Endothelial cell of umbilical vein (primary cell): ENCODE results near the gene KIF2C. TPM values are rescaled to one million over a fixed set of nuclear protein-coding genes. Genes with fewer than 3 reads are reported as not detected.

Experiments used
- BruUV-seq: library from RNA; stranded (reverse); fragments of 400-500 nt; replicated peaks from 2 replicates; lab custom pipeline; 2021; lab: Mats Ljungman, UMichigan
- CTCF ChIA-PET: fragments of 300-600, 350-600 bp; sonication (Branson Sonifier 250); formaldehyde crosslinking; loops from one replicate; lab custom pipeline; 2021; ENCODE audit warnings: antibody characterized with exemption, inconsistent platforms; lab: Charles Lee
- POLR2A ChIA-PET: fragments of 300-600, 350-600 bp; sonication (Branson Sonifier 250); formaldehyde crosslinking; loops from one replicate; lab custom pipeline; 2021; ENCODE audit warnings: antibody characterized with exemption, inconsistent platforms; lab: Charles Lee
- DNase-seq: peaks from one replicate; pipeline ENCODE4 v3.0.0-alpha.2; 2011; ENCODE audit warnings: low read depth, low spot score
- FAIRE-seq: peaks from 2 replicates; lab custom pipeline; 2011; peaks lifted over from hg19 to GRCh38; lab: Jason Lieb, UNC
- H2AFZ ChIP-seq: 2 replicates; pipeline ENCODE4 v1.6.0; 2012; ENCODE audit warnings: low read depth, low read length, control low read depth, inconsistent platforms
- H3K27ac ChIP-seq: 2 replicates; pipeline ENCODE4 v1.5.1; 2011; ENCODE audit warnings: low read depth, mild to moderate bottlenecking, control low read depth, low read length, moderate library complexity; ENCODE audit not compliant: insufficient read depth
- H3K27me3 ChIP-seq, 2 experiments: 2 replicates each; pipeline versions ENCODE4 v1.6.0 to v1.6.1; 2011; ENCODE audit warnings: low read length in 2 of 2, mixed read lengths in 1 of 2; ENCODE audit not compliant: control insufficient read depth in 2 of 2, insufficient read depth in 2 of 2
- H3K36me3 ChIP-seq, 2 experiments: 2 replicates in 1 of 2; 3 replicates in 1 of 2; pipeline ENCODE4 v1.5.1; 2011; ENCODE audit warnings: low read length in 2 of 2, mild to moderate bottlenecking in 1 of 2, moderate library complexity in 1 of 2; ENCODE audit not compliant: control insufficient read depth in 2 of 2, insufficient read depth in 2 of 2; ENCODE audit errors: extremely low read depth in 1 of 2
- H3K4me1 ChIP-seq: 3 replicates; pipeline ENCODE4 v1.5.1; 2011; ENCODE audit warnings: mild to moderate bottlenecking, low read length; ENCODE audit not compliant: control insufficient read depth, insufficient read depth; ENCODE audit errors: extremely low read depth
- H3K4me2 ChIP-seq: 2 replicates; pipeline ENCODE4 v1.6.1; 2011; ENCODE audit warnings: low read length, control low read depth, mixed read lengths; ENCODE audit not compliant: insufficient read depth
- H3K4me3 ChIP-seq, 3 experiments: fragments of 200-600 bp in 1 of 3; sonication (generic), shearing (Covaris generic) in 1 of 3; replicated peaks in 1 of 3; 2 replicates each; pipeline ENCODE4 v1.5.1; 2011 to 2016; ENCODE audit warnings: control low read depth in 3 of 3, low read length in 3 of 3, mild to moderate bottlenecking in 2 of 3, inconsistent platforms in 1 of 3, low read depth in 1 of 3, moderate library complexity in 1 of 3; ENCODE audit not compliant: insufficient read depth in 1 of 3
- H3K79me2 ChIP-seq: 2 replicates; pipeline ENCODE4 v1.6.0; 2012; ENCODE audit warnings: low read length, inconsistent platforms; ENCODE audit not compliant: control insufficient read depth, insufficient read depth
- H3K9ac ChIP-seq: replicated peaks from 2 replicates; pipeline ENCODE3; 2011; ENCODE audit warnings: low read length, control low read depth; ENCODE audit not compliant: insufficient read depth; ENCODE audit errors: extremely low read depth
- H3K9me1 ChIP-seq: replicated peaks from 3 replicates; pipeline ENCODE4 v1.6.0; 2011; ENCODE audit warnings: mild to moderate bottlenecking, low read length; ENCODE audit not compliant: control insufficient read depth, insufficient read depth; ENCODE audit errors: extremely low read depth
- H3K9me3 ChIP-seq: replicated peaks from 2 replicates; pipeline ENCODE4 v1.5.1; 2012; ENCODE audit warnings: low read length, inconsistent platforms; ENCODE audit not compliant: control insufficient read depth, insufficient read depth
- H4K20me1 ChIP-seq: replicated peaks from 2 replicates; pipeline ENCODE3; 2011; ENCODE audit warnings: mild to moderate bottlenecking, low read length; ENCODE audit not compliant: control insufficient read depth, insufficient read depth; ENCODE audit errors: extremely low read depth
- EZH2 ChIP-seq: IDR thresholded peaks from 2 replicates; pipeline ENCODE4 v1.6.1; 2012; ENCODE audit warnings: borderline replicate concordance, low read depth, mild to moderate bottlenecking, moderate library complexity, low read length, inconsistent platforms; ENCODE audit not compliant: severe bottlenecking
- FOS ChIP-seq: IDR thresholded peaks from 2 replicates; pipeline ENCODE4 v1.6.1; 2011; ENCODE audit warnings: mild to moderate bottlenecking, low read length, moderate library complexity, borderline replicate concordance; ENCODE audit not compliant: insufficient read depth
- GATA2 ChIP-seq: IDR thresholded peaks from 2 replicates; pipeline ENCODE4 v1.7.0; 2011; ENCODE audit warnings: low read depth, mild to moderate bottlenecking, moderate library complexity, mixed read lengths, low read length; ENCODE audit not compliant: insufficient read length, insufficient read depth
- JUN ChIP-seq: IDR thresholded peaks from 2 replicates; pipeline ENCODE4 v1.6.1; 2011; ENCODE audit warnings: borderline replicate concordance, low read depth; ENCODE audit not compliant: insufficient read length, insufficient read depth
- MYC ChIP-seq: IDR thresholded peaks from one replicate; pipeline ENCODE4 v1.6.1; 2011; ENCODE audit warnings: mild to moderate bottlenecking, low read depth, low read length
- POLR2A ChIP-seq: IDR thresholded peaks from 2 replicates; pipeline ENCODE4 v1.6.1; 2012; ENCODE audit warnings: low read depth, mild to moderate bottlenecking, control low read depth, low read length
- POLR2AphosphoS5 ChIP-seq: IDR thresholded peaks from 2 replicates; pipeline ENCODE4 v1.6.1; 2012; ENCODE audit warnings: low read depth, mild to moderate bottlenecking, control low read depth, low read length, moderate library complexity; ENCODE audit not compliant: insufficient read depth
- dilution Hi-C: fragments of 300-500 bp; cut with MboI; formaldehyde crosslinking; loops from one replicate; pipeline ENCODE4 v1.15.0; 2019; ENCODE audit warnings: low sequenced_read_pairs; ENCODE audit not compliant: extremely low pct_ligation_motif_present
- intact Hi-C: fragments of 100-400 bp; cut with micrococcal nuclease; formaldehyde crosslinking; loops from one replicate; pipeline ENCODE4 v1.10.0; 2022
- polyA plus RNA-seq, 4 experiments: library from polyadenylated mRNA; depleted of rRNA in 3 of 4; stranded (reverse) in 3 of 4; unstranded in 1 of 4; fragments of >200 nt; gene quantifications; 2 replicates each; pipeline versions ENCODE4 v1.2.1 to v1.2.3, GENCODE V29; 2011 to 2012; ENCODE audit warnings: missing spikeins in 1 of 4
- total RNA-seq: library from RNA; stranded (reverse); gene quantifications from 2 replicates; pipeline ENCODE4 v1.2.3, GENCODE V29; 2021
- TF ChIP-seq, protein P1 (sequence below), 2 donors: IDR thresholded peaks; 1 replicate in 1 of 2; 2 replicates in 1 of 2; pipeline ENCODE4 v1.5.1; 2011; ENCODE audit warnings: low read length in 2 of 2, mild to moderate bottlenecking in 2 of 2, moderate library complexity in 2 of 2, control low read depth in 1 of 2, inconsistent platforms in 1 of 2, low read depth in 1 of 2; ENCODE audit not compliant: insufficient read depth in 1 of 2; ENCODE audit errors: extremely low read depth in 1 of 2
- TF ChIP-seq, protein P2 (sequence below): IDR thresholded peaks from 2 replicates; pipeline ENCODE4 v1.6.1; 2011; ENCODE audit not compliant: insufficient read depth, insufficient read length

The KIF2C gene
- total and polyA plus RNA-seq, 2 donors (not counting 3 experiments of a cell fraction or from before 2014, with no cell fraction given), result 27.1 to 53.7 TPM

DNA sequence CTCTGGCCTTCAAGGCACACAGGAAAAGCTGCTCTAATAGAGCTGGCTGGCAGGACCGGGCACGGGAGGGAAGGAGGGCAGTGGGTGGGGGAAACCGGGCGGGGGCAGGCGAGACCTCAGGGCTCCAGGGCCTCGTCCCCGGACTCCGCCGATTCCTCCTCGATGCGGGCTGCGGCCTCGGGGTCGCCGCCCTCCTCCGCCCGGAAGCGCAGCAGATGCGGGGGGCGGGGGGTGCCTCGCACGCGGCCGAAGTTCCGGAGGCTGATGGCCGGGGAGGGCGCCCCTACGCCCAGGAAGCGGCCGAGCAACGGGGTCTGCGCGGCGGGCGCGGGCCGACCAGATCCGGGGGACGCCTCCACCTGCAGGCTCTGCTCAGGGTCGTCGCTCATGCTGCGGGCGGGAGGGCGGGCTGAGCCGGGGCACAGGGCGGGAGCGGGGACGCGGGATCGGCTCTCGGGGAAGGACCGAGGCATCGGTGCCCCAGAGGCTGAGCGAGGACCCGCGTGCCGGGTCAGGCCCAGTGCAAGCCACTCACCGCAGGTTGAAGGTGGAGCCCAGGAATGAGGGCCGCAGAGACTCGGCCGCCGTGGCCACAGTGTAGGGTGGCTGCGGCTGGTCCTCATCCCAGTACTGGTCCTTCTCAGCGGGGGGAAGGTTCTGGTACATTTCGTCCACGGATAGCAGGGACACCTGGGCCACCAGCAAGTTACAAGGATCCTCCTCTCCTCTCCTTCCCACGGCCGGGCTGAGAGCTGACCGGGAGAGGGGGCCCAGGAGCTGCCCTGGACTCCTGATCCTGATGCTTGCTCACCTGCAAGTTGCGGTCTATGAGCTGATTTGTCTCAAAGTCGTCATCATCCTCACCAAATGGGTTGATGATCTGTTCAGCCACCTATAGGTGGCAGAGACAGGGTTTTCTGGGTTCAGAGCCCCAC, 44.7 kb downstream of the KIF2C start:
- no peak overlapping the region for H3K27ac ChIP-seq
- FAIRE-seq (no peak), DNase-seq (no peak)
- ChIA-PET POLR2A (interaction anchor here (0.7 to 1.2 kb wide), 3 partner anchors 8 to 35 kb away, joined by 3 to 4 read pairs (median 4); partner anchors contain the start of gene RPS8), CTCF (interaction anchor here (0.6 to 1.9 kb wide), 6 partner anchors 9 to 1095 kb away, joined by 3 to 4 read pairs (median 4); partner anchors contain the start of genes HECTD3, PLK3 and RNU5D-1)
- H3K36me3 ChIP-seq, result no peaks in the 10 kb centered on the region
- no peaks in the 10 kb centered on the region for H3K79me2 ChIP-seq
- peaks cover 10% of the 10 kb centered on the region for H3K4me1 ChIP-seq
- no peak overlapping the region for H3K4me2 ChIP-seq
- dilution Hi-C loops, result no loop called here
- no peaks in the 10 kb centered on the region for H3K27me3 ChIP-seq
- no peaks in the 10 kb centered on the region for H3K9me3 ChIP-seq
- intact Hi-C loops, result no loop called here
- BruUV-seq, result no TSS peak
- TF ChIP-seq GATA2, result no peak
- TF ChIP-seq FOS, result no peak
- H3K9me1 ChIP-seq, result no peaks in the 10 kb centered on the region
- peak overlapping the region; percentile 5 for H2AFZ ChIP-seq
- H4K20me1 ChIP-seq, result no peaks in the 10 kb centered on the region
- H3K9ac ChIP-seq, result no peak overlapping the region
- H3K4me3 ChIP-seq, result peak overlapping the region in 1 of 3 experiments; percentile 30

DNA sequence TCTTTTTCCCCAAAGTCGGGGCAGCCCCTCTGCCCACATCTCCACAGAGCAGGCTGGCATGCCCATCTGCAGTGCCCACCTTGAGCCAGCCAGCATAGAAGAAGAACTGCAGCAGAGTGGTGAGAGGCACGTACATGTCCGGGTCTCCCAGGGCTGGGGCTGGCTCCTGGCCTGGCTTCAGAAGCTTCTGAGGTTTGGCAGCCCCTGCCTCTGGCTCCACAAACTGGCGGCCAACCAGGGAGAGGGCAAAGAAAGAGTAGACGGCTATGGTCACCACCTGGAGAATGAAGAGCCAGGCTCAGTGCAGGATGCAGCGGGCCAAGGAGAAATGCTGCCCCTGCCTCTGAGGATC, 45.4 kb downstream of the KIF2C start:
- dilution Hi-C loops, result no loop called here
- POLR2A ChIA-PET, result interaction anchor here (0.7 kb wide), 1 partner anchor 9 kb away, joined by 4 read pairs; the partner anchor contains the start of gene RPS8

More for the DNA sequence above, 45.4 kb downstream of the KIF2C start:
- BruUV-seq, result no TSS peak
- Histone ChIP-seq H3K9me1 (no peaks in the 10 kb centered on the region), H3K27ac (no peak overlapping the region), H4K20me1 (no peaks in the 10 kb centered on the region), H3K79me2 (no peaks in the 10 kb centered on the region), H3K4me1 (peaks cover 10% of the 10 kb centered on the region), H2AFZ (no peak overlapping the region), H3K9ac (no peak overlapping the region), H3K9me3 (no peaks in the 10 kb centered on the region), H3K36me3 (no peaks in the 10 kb centered on the region), H3K4me3 (no peak overlapping the region), H3K4me2 (no peak overlapping the region), H3K27me3 (no peaks in the 10 kb centered on the region)
- TF ChIP-seq MYC (no peak), JUN (no peak), EZH2 (no peak), FOS (no peak), GATA2 (no peak), POLR2A (no peak), POLR2AphosphoS5 (no peak)
- TF ChIP-seq, protein P1, sequence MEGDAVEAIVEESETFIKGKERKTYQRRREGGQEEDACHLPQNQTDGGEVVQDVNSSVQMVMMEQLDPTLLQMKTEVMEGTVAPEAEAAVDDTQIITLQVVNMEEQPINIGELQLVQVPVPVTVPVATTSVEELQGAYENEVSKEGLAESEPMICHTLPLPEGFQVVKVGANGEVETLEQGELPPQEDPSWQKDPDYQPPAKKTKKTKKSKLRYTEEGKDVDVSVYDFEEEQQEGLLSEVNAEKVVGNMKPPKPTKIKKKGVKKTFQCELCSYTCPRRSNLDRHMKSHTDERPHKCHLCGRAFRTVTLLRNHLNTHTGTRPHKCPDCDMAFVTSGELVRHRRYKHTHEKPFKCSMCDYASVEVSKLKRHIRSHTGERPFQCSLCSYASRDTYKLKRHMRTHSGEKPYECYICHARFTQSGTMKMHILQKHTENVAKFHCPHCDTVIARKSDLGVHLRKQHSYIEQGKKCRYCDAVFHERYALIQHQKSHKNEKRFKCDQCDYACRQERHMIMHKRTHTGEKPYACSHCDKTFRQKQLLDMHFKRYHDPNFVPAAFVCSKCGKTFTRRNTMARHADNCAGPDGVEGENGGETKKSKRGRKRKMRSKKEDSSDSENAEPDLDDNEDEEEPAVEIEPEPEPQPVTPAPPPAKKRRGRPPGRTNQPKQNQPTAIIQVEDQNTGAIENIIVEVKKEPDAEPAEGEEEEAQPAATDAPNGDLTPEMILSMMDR (IDR thresholded peaks at IDR 0.05; ENCODE audit: extremely low read depth in 1 of 2, insufficient read depth in 1 of 2, low read depth in 1 of 2, low read length in 2 of 2), result no peak
- TF ChIP-seq, protein P2, sequence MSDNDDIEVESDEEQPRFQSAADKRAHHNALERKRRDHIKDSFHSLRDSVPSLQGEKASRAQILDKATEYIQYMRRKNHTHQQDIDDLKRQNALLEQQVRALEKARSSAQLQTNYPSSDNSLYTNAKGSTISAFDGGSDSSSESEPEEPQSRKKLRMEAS, result no peak
- CTCF ChIA-PET, result interaction anchor here (1.2 to 1.9 kb wide), 2 partner anchors 54 to 226 kb away, joined by 4 read pairs; partner anchors contain the start of genes HECTD3 and RNU5D-1
- intact Hi-C loops, result no loop called here
- DNase-seq (no peak), FAIRE-seq (no peak)
